ENCODE results near the gene ABCB1.

Gene ABCB1

GRCh38 chr7:87600130-87601124 lies at the start of gene ABCB1:
Gene ABCB1 (minus strand): TSS chr7:87600884. CDS start chr7:87600184, 700 bp downstream.
- no peak for DNase-seq

- DNase-seq = no peak
Measured at GRCh38 chr7:87648316-87648715, 47.6 kb upstream of the ABCB1 start.

- no peak for DNase-seq
Measured at GRCh38 chr7:87645446-87645845, 44.8 kb upstream of the ABCB1 start.

- no peak for DNase-seq
Measured at GRCh38 chr7:87635921-87636320, 35.2 kb upstream of the ABCB1 start.

- DNase-seq = no peak
Measured at GRCh38 chr7:87628780-87629569, 28.3 kb upstream of the ABCB1 start.

GRCh38 chr7:87627634-87627994 lies 26.9 kb upstream of the ABCB1 start:
- DNase-seq = no peak

- DNase-seq = no peak
Measured at GRCh38 chr7:87625101-87625500, 24.4 kb upstream of the ABCB1 start.

GRCh38 chr7:87624628-87625027 lies 23.9 kb upstream of the ABCB1 start:
- DNase-seq = no peak

GRCh38 chr7:87615197-87615596 lies 14.5 kb upstream of the ABCB1 start:
- no peak for DNase-seq

GRCh38 chr7:87609916-87610315 lies 9.2 kb upstream of the ABCB1 start:
- DNase-seq = no peak

- no peak for DNase-seq
Measured at GRCh38 chr7:87608431-87608830, 7.7 kb upstream of the ABCB1 start.

GRCh38 chr7:87604264-87604663 lies 3.6 kb upstream of the ABCB1 start:
- no peak for DNase-seq

GRCh38 chr7:87599336-87599735 lies 1.3 kb downstream of the ABCB1 start:
- no peak for DNase-seq

GRCh38 chr7:87598234-87599009 lies 2.3 kb downstream of the ABCB1 start:
- no peak for DNase-seq

GRCh38 chr7:87596696-87597095 lies 4.0 kb downstream of the ABCB1 start:
- DNase-seq = no peak

GRCh38 chr7:87596136-87596535 lies 4.5 kb downstream of the ABCB1 start:
- DNase-seq = no peak

GRCh38 chr7:87592300-87592699 lies 8.4 kb downstream of the ABCB1 start:
- DNase-seq = no peak

GRCh38 chr7:87591211-87591610 lies 9.5 kb downstream of the ABCB1 start:
- DNase-seq = no peak

- no peak for DNase-seq
Measured at GRCh38 chr7:87590578-87590977, 10.1 kb downstream of the ABCB1 start.

GRCh38 chr7:87589631-87590030 lies 11.1 kb downstream of the ABCB1 start:
- DNase-seq = no peak

- DNase-seq = no peak
Measured at GRCh38 chr7:87581723-87582122, 19.0 kb downstream of the ABCB1 start.

- DNase-seq = no peak
Measured at GRCh38 chr7:87580636-87581035, 20.0 kb downstream of the ABCB1 start.

GRCh38 chr7:87575521-87575920 lies 25.2 kb downstream of the ABCB1 start:
- no peak for DNase-seq
